GM19351 (cell line): ENCODE data around the gene RRP7A.
"Not testable (repeated sequence)": the region's sequence is repeated elsewhere in the genome, so short reads cannot be mapped to it uniquely, and the experiment has no call there.

Experiments used
- ATAC-seq: cut with Tn5 transposase; IDR thresholded peaks from one replicate; pipeline ENCODE4 v1.9.1; 2021; ENCODE audit warnings: mild to moderate bottlenecking, moderate library complexity; ENCODE audit not compliant: unreplicated experiment

Gene RRP7A

DNA sequence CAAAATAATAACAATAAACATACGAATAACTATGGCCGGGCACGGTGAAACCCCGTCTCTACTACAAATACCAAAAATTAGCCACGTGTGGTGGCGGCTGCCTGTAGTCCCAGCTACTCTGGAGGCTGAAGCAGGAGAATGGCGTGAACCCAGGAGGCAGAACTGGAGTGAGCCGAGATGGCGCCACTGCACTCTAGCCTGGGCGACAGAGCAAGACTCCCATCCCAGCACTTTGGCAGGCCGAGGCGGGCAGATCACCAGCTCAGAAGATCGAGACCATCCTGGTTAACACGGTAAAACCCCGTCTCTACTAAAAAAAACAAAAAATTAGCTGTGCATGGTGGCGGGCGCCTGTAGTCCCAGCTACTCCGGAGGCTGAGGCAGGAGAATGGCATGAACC lies 17.0 kb upstream of the RRP7A start:
- ATAC-seq = not testable (repeated sequence)

DNA sequence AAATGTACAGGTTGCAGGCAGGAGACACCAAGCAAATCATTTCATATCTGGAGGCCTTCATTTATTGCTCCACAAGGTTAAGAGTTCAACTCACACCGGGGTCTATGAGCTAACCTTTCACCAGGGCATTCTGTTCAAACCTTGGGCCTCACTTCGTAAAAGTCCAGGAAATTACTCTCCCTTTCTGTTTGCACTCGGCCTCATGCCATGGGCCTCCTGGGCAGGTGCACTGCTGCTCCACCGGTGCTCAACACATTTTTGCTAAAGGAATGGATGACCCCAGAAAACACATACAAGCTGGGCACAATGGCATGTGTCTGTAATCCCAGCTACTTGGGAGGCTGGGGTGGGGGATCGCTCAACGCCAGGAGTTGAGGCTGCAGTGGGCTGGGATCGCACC lies 16.6 kb upstream of the RRP7A start:
- ATAC-seq = no peak

DNA sequence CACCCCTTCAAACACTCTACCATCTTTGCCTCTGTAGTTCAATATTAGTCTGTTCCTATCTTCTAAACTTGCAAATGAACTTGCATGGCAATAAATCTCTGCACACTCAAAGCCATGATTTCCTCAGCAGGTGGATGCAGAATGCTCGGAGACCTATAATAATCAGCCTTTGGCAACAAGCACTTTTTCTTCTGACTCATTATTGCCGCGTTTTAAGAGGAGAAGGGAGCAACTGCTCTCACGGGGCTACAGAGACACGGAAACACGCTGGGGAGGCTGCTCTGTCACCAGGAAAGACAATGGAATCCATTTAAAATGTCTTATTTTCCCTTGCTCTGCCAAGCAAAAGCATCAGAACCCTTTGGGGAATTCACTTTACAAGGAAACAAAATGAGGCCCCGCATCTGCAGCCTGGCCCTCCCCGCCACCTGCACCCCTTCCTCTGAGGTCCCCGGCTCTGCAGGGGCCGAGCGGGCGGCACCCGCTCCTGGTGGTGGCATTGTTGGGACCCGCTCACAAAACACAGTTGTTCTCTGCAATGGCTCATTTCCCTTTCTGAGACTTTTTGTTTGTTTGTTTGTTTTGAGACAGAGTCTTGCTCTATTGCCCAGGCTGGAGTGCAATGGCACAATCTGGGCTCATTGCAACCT lies 15.6 kb upstream of the RRP7A start:
- not testable (repeated sequence) for ATAC-seq

DNA sequence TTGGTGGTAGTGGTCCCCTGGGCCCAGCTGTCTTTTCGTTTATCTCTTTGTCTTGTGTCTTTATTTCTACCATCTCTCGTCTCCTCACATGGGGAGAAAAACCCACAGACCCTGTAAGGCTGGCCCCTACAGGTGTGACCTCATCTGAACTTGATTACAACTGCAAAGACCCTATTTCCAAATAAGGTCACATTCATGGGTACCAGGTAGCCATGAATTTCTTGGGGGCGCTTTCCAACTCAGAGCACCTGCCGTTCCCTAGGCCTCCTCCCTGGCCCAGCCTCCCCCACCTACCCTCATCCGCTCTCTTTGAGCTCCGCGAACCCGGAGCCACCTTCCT lies 14.0 kb upstream of the RRP7A start:
- no peak for ATAC-seq

DNA sequence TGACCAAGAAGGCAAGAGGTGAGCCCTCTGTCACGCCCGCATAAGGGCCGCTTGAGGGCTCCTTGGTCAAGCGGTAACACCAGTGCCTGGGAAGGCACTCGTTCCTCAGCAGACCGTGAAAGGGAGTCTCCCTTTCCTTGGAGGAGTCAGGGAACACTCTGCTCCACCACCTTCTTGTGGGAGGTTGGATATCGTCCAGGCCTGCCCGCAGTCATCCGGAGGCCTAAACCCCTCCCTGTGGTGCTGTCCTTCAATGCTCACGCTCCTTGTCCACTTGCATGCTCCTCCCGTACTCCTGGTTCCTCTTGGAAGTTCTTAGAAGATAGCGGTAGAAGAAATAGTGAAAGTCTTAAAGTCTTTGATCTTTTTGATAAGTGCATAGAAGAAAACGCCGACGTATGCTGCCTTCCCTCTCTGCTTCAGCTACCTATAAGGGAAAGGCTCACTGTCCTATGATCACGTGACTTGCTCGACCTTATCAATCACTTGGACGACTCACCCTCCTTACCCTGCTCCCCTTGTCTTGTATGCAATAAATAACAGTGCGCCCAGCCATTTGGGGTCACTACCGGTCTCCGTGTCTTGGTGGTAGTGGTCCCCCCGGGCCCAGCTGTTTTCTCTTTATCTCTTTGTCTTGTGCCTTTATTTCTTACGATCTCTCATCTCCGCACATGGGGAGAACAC lies 11.9 kb upstream of the RRP7A start:
- not testable (repeated sequence) for ATAC-seq

DNA sequence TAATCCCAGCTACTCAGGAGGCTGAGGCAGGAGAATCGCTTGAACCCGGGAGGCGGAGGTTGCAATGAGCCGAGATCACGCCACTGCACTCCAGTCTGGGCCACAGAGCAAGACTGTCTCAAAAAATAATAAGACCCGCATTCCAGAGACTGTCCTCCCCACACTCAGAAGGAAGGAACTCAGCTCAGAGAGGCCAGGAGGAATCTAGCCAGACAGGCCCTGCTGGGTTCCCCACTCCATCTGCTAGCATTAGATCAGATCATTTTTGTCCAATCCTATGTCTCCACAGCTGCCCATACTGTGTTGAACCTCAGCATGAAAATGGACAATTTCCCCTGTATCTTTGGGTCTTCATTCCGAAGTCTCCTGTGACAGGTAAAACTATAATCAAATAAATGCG lies 9.8 kb upstream of the RRP7A start:
- ATAC-seq = not testable (repeated sequence)

DNA sequence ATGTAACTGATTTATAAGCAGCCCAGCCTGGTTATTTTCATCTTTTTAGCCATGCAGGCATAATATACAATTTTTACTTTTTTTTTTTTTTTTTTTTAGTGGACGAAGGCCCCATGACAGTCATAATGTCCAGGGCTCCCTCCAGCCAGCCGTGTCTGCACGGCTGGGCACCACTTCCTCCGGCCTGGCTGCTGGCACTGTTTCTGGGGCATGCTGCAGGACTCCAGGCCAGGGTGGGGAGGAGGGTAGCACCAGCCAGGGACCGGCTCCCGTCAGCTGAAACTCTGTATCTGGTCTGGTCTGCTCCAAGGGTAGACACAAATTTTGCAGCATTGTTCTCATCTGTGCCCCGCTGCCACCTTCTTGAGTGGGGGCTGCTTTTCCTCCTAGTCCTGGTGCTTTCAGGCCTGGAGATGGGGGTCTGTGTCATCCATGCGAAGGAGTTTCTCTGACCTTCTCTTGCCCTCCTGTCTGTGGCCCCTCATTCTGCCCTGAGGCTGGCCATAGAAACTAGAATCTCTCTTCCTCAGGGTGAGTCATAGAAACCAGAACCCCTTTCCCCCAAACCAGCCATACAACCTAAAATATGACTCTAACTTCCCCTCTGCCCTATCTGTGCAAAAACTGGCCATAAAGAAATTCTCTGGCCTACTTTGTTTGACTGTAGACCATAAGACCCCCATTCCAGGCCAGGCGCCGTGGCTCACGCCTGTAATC lies 9.2 kb upstream of the RRP7A start:
- ATAC-seq = no peak

DNA sequence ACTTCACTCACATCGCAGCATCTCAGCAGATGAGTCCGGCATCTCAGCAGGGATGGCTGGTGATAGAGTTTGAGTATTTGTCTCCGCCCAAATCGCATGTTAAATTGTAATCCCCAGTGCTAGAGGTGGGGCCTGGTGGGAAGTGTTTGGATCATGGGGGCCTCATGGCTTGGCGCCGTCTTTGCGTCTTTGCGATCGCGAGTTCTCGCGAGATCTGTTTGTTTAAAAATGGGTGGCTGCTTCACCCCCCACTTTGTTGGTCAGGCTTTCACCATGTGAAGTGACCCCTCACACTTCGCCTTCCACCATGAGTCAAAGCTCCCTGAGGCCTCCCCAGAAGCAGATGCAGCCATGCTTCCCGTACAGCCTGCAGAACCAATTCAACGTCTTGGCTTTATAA lies 3.0 kb upstream of the RRP7A start:
- ATAC-seq = no peak

DNA sequence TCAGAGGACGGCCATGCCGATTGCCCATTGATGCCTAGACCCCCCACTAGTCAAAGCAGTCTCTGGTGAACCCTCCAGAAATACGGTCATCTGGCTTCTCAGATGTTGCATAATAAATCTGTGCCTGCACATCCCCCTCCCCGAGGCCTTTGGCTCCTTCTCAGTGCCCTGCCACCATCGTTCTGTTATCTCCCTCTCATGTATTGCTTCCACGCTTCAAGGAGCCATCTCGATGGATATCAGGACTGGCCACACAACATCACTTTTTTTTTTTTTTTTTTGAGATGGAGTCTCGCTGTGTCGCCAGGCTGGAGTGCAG lies 1.6 kb upstream of the RRP7A start:
- ATAC-seq = no peak

DNA sequence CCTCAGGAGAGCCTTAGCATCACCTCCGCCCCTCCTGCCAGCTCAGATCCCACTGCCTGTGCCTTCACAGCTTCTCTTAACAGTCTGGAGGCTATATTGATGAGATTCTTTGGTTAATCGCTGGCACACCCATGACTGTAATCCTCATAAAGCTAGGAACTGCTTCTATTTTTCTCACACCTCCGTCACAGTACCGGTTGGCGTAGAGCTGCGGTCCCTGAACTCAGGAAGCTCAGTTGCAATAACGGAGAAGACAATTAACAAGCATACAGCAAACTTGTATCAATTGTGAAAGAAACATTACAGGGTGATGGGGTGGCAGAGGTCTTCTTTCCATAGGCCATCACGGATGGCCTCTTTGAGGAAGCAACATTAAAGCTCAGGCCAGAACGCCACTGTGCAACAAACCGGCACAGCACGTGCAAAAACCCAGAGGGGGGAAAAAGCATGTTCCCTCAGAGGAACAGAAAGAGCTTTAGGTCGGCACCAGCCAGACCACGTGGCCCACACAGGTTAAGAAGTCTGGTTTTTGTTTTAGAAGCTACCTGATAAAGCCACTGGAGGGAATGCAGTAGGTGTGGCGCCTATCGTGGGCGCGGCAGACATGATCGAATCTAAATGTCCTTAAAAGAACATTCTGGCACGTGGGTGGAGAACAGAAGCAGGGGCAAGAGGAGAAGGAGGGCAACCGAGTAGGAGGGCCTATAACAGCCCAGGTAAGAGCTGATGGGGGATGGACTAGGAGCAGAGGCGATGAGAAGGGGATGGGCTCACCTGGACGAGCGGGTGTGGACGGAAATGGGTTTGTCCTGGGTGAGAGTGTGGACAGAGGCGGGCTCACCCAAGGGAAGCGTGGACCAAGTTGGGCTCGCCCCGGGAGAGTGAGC lies 715 bp downstream of the RRP7A start:
- ATAC-seq = peak; percentile 13

DNA sequence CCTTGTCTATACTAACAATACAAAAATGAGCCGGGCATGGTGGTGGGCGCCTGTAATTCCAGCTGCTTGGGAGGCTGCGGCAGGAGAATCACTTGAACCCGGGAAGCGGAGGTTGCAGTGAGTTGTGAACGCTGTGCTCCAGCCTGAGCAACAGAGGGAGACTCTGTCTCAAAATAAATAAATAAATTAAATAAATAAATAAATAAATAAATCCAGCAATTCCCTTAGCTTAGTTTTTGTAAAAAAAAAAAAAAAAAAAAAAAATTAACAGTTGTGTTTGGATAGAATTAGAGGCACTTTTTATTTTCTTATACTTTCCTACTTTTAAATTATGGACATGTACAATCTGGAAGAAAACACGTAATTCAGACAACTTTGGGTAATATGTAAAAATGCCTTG lies 2.5 kb downstream of the RRP7A start:
- not testable (repeated sequence) for ATAC-seq

DNA sequence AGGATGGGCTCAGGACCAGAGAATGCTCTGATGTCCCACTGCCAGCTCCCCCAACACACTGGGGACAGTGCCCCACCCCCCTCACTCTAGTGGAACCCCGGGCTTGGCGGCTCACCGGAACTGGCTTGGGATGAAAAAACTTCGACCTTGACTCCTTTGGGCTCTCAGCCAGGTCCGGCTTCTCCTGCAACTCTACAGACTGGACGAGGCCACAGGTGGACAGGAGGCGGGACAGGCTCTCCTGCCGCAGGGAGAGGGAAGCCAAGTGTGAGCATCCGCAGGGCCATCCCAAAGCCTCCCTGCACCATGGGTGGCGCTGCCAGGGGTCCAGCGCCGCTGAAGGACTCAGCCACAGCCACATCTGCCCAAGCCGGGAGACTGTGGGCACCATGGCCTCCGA lies 3.7 kb downstream of the RRP7A start:
- ATAC-seq = no peak

DNA sequence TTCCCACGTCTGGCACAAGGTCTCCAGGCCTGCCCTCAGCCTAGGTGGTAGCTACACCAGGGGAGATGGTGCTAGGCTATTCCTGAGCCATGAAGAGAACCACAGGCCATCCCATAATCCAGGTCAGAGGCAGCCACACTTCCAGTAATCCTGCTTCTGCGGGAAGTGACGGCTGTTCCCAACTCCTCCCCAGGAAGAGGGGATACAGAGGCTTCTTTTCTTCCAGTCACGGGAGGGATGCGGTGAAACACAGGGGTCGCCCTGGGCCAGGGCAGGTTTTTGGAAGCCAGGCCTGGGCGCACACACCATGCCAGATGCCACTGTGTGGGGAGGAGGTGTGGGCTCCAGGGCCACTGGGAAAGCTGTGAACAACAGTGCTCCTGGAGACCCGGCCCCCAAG lies 4.3 kb downstream of the RRP7A start:
- ATAC-seq = not testable (repeated sequence)

DNA sequence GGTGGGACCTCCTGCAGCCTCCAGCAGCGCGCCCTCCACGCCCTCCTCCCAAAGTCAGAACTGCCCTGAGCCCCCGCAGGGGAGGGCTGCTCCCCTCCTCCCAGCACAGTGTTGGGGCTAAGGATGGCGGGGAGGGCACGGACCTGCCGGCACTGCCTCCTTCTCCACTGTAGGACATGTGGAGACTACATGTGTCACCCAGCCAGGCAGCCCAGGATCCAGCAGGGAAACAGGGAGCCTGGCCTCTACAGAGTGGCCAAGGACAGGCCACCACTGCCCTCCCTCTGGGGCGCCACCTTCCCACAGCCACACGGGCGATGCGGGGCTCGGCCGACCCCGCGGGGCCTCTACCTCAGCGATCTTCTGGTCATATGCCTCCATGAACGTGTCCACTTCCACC lies 5.3 kb downstream of the RRP7A start:
- ATAC-seq = not testable (repeated sequence)

DNA sequence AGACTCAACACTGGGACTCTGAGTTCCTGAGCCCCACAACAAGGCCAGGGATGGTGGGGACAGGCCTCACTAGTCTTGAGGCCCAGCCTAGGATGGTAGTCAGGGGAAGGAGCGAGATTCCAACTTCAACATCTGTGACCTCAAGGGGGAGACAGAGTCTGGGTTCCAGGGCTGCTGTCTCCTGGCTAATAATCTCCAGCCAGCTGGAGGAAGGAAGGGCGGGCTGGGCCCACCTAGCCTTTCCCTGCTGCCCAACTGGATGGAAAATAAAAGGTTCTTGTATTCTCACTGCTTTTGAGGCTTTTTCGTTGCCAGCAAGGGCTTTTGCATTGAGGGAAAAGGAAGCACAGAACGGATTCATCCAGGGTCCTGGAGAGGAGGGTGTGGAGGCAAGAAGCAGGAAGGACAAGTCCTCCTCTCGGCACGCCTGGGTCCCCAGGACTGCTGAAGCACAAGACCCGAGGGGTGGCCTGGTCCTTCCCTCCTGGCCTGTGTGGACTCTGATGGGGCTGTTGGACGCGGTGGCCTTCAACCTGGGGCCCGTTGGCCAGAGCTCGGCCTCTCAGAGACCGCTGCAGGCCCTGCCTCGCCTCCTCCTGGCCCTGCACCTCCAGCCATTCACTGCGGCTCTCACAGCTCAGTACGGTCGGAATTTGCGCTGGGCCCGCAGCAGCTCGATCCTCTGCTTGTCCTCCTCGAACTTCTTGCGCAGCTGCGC lies 7.2 kb downstream of the RRP7A start:
- not testable (repeated sequence) for ATAC-seq

DNA sequence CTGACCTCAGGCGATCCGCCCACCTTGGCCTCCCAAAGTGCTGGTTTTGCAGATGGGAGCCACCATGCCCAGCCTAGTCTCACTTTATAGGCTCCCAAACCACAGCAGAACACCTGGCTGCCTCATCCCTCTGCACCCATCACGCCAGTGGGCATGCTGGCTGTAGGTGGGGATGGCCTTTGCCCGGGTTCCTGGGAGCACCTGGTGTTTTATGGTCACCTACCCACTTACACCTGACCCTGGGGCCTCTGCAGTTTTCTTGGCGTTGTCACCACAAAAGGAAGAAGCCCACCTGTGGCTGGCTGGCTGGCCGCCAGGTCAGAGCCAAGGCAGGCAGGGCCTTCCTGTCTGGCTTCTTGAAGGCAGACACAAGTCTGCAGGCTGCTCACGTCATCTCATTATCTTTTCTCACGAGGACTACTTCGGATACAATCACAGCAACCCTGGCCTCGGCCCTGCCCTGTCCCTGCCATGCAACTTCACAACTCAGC lies 8.2 kb downstream of the RRP7A start:
- ATAC-seq = no peak

DNA sequence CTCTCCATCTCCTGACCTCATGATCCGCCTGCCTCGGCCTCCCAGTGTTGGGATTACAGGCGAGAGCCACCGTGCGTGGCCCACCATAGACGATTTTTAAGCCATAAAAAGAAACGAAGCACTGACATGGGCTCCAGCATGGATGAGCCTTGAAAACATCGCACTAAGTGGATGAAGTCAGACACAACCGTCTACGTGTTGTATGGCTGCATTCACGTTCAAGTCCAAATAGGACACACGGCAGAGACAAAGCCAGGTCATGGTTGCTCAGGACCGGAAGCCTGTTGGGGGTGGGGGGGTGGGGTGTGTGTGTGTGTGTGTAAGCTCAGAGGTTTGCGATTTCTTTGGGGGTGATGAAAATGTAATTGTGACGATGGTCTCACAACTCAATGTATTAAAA lies 10.0 kb downstream of the RRP7A start:
- no peak for ATAC-seq

DNA sequence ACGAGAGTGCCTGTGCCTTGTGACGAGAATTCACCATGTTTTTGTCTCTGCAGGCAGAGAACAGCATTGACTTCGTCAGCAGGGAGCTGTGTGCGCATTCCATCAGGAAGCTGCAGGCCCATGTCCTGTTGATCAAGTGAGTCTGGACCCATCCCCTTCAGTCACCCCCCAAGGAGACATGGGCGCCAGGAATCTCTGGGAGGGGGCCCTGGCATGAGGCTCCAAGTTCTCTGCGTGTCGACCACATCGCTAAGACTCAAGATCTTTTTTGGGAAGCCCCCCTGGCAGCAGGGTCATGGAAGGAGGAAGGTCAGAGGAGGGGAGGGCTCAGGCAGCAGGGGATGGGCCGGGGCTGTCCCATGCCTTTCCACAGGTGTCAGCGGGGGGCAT lies 10.6 kb downstream of the RRP7A start:
- not testable (repeated sequence) for ATAC-seq

DNA sequence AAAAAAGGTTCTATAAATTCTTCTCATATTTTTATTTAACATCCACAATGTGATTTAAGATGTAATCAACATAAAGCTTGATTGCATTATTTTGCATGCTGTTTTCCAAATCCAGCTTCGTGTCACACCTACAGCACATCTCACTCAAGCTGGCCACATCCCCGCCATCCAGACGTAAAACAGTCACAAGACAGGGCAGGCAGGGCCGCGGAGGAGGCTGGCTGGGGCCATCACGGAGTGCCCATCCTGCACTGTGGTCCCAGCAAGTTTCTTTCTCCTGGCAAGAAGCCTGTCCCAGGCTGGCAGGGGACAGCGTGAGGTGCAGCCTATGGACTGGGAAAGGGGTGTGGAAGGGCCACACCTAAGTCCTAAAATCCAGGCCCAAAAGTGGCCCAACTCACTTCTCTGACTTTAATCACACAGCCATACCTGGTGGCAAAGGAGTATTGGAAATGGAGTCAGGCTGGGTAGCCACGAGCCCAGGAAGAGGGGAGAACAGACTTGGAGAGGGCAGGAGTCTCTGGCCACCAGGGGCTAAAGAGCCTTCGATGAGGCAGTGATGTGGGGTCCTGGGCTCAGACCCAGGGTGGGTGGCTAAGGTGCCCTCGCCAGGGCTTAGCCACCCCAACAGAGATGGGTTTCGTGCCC lies 11.1 kb downstream of the RRP7A start:
- not testable (repeated sequence) for ATAC-seq

DNA sequence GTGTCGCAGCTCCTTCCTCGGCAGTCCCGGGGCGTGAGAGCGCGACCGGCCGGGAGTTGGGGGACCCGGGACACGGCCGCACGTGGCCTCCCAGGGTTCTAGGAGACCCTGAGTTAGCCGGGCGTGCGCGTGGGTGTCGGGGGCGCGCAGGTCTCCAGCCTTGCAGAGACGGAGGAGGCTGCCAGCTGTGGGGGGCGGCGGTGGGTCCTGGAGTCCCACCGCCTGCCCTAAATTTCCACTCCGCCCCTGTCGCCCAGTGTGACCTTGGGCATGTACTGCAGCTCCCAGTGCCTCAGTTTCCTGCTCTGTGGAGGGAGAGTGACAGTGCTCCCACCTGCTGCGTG lies 18.8 kb downstream of the RRP7A start:
- ATAC-seq = no peak
